ENCODE data around the gene MBNL2.
"Not testable (repeated sequence)": the region's sequence is repeated elsewhere in the genome, so short reads cannot be mapped to it uniquely, and the experiment has no call there.

DNA sequence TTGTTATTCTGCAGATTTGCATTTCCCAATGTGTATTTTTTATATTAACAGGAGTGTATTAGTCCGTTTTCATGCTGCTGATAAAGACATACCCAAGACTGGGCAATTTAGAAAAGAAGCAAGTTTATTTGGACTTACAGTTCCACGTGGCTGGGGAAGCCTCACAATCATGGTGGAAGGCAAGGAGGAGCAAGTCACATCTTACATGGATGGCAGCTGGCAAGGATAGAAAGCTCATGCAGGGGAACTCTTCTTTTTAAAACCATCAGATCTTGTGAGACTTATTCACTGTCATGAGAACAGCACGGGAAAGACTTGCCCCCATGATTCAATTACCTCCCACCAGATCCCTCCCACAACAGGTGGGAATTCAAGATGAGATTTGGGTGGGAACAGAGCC lies 14.9 kb upstream of the MBNL2 start:
- not testable (repeated sequence) for TF ChIP-seq EZH2 (IDR thresholded peaks at IDR 0.05; ENCODE audit: insufficient read depth, poor library complexity, severe bottlenecking); EZH2phosphoT487 (IDR thresholded peaks at IDR 0.05; ENCODE audit: insufficient read depth, low read depth)
